GM18507 (cell line): ENCODE results near the gene LDLR.
"Not testable (repeated sequence)": the region's sequence is repeated elsewhere in the genome, so short reads cannot be mapped to it uniquely, and the experiment has no call there.

Experiments used
- DNase-seq: peaks from one replicate; pipeline ENCODE4 v3.0.0; 2011; ENCODE audit warnings: low read depth; ENCODE audit not compliant: insufficient read length; ENCODE audit errors: extremely low spot score
- FAIRE-seq: peaks from 2 replicates; lab custom pipeline; 2011; peaks lifted over from hg19 to GRCh38; lab: Jason Lieb, UNC

Gene LDLR

DNA sequence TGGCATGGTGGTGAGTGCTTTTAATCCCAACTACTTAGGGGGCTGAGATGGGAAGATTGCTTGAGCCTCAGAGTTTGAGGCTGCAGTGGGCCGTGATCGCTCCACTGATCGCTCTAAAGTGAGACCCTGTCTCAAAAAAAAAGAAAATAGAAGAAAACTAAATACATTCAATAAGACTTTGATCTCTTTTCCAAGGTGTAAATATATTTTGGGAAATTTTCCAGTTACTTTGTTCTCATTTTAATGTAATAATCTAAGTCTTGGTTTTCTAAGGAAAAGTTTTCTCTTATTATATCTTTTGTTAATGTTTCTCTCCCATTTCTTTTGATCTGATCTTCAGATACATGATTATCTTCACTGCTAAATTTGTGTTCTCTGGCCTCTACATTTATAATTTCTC, 9.6 kb downstream of the LDLR start:
- no peak for FAIRE-seq
- DNase-seq = no peak

DNA sequence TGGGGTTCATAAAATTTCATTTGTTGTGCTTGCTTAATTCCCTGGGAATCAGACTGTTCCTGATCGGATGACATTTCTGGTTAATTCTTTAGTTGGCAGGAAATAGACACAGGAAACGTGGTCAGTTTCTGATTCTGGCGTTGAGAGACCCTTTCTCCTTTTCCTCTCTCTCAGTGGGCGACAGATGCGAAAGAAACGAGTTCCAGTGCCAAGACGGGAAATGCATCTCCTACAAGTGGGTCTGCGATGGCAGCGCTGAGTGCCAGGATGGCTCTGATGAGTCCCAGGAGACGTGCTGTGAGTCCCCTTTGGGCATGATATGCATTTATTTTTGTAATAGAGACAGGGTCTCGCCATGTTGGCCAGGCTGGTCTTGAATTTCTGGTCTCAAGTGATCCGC, 10.8 kb downstream of the LDLR start:
- DNase-seq (no peak), FAIRE-seq (no peak)

GRCh38 chr19:11101057-11101456, 11.8 kb downstream of the LDLR start:
- FAIRE-seq (no peak), DNase-seq (no peak)

DNA sequence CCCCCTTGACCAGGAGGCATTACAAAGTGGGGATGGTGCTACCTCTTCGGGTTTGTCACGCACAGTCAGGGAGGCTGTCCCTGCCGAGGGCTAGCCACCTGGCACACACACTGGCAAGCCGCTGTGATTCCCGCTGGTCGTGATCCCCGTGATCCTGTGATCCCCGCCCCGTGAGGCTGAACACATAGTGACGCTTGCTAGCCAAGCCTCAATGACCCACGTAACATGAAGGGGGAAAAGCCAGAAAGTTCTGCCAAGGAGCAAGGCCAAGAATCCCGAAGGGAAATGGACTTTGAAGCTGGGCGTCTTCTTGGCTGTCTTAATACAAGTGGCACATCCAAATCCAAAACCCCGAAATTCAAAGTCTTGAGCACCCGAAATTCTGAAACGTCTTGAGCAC, 13.7 kb downstream of the LDLR start:
- FAIRE-seq (no peak), DNase-seq (no peak)

GRCh38 chr19:11103667-11104066, 14.4 kb downstream of the LDLR start:
- FAIRE-seq, DNase-seq: not testable (repeated sequence)

GRCh38 chr19:11105014-11105636, 15.9 kb downstream of the LDLR start:
- DNase-seq (no peak), FAIRE-seq (no peak)

DNA sequence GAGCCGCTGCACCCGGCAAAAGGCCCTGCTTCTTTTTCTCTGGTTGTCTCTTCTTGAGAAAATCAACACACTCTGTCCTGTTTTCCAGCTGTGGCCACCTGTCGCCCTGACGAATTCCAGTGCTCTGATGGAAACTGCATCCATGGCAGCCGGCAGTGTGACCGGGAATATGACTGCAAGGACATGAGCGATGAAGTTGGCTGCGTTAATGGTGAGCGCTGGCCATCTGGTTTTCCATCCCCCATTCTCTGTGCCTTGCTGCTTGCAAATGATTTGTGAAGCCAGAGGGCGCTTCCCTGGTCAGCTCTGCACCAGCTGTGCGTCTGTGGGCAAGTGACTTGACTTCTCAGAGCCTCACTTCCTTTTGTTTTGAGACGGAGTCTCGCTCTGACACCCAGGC, 17.2 kb downstream of the LDLR start:
- DNase-seq = no peak
- no peak for FAIRE-seq

- DNase-seq (no peak), FAIRE-seq (no peak)
Observed at GRCh38 chr19:11108746-11109145, 19.5 kb downstream of the LDLR start.

DNA sequence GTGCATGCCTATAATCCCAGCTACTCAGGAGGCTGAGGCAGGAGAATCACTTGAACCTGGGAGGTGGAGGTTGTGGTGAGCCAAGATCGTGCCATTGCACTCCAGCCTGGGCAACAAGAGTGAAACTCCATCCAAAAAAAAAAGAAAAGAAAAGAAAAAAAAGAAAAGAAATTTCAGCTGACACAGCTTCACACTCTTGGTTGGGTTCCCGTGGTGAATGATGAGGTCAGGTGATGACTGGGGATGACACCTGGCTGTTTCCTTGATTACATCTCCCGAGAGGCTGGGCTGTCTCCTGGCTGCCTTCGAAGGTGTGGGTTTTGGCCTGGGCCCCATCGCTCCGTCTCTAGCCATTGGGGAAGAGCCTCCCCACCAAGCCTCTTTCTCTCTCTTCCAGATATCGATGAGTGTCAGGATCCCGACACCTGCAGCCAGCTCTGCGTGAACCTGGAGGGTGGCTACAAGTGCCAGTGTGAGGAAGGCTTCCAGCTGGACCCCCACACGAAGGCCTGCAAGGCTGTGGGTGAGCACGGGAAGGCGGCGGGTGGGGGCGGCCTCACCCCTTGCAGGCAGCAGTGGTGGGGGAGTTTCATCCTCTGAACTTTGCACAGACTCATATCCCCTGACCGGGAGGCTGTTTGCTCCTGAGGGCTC, 22.0 kb downstream of the LDLR start:
- DNase-seq (no peak), FAIRE-seq (no peak)

DNA sequence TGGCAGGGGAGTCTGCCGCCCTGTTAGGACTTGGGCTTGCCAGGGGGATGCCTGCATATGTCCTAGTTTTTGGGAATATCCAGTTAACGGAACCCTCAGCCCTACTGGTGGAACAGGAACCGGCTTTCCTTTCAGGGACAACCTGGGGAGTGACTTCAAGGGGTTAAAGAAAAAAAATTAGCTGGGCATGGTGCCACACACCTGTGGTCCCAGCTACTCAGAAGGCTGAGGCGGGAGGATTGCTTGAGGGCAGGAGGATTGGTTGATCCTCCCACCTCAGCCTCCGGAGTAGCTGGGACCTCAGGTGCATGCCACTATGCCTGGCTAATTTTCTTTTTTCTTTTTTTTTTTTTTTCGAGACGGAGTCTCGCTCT, 22.5 kb downstream of the LDLR start:
- FAIRE-seq = no peak
- DNase-seq = no peak

- DNase-seq (no peak), FAIRE-seq (no peak)
Observed at GRCh38 chr19:11113140-11113708, 24.0 kb downstream of the LDLR start.

- DNase-seq (no peak), FAIRE-seq (no peak)
Observed at GRCh38 chr19:11115042-11115441, 25.8 kb downstream of the LDLR start.

GRCh38 chr19:11115895-11116446, 26.7 kb downstream of the LDLR start:
- DNase-seq = no peak
- no peak for FAIRE-seq

DNA sequence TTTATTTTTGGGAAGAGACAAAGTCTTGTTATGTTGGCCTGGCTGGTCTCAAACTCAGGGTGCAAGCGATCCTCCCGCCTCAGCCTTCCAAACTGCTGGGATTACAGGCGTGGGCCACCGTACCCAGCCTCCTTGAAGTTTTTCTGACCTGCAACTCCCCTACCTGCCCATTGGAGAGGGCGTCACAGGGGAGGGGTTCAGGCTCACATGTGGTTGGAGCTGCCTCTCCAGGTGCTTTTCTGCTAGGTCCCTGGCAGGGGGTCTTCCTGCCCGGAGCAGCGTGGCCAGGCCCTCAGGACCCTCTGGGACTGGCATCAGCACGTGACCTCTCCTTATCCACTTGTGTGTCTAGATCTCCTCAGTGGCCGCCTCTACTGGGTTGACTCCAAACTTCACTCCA, 27.2 kb downstream of the LDLR start:
- FAIRE-seq = no peak

DNA sequence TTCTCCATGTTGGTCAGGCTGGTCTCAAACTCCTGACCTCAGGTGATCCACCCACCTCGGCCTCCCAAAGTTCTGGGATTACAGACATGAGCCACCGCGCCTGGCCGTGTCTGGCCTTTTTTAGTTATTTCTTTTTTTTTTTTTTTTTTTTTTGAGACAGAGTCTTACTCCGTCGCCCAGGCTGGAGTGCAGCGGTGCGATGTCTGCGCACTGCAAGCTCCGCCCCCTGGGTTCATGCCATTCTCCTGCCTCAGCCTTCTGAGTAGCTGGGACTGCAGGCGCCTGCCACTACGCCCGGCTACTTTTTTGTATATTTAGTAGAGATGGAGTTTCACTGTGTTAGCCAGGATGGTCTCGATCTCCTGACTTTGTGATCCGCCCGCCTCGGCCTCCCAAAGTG, 32.7 kb downstream of the LDLR start:
- not testable (repeated sequence) for FAIRE-seq

More for the DNA sequence above, 27.2 kb downstream of the LDLR start:
- no peak for DNase-seq

DNA sequence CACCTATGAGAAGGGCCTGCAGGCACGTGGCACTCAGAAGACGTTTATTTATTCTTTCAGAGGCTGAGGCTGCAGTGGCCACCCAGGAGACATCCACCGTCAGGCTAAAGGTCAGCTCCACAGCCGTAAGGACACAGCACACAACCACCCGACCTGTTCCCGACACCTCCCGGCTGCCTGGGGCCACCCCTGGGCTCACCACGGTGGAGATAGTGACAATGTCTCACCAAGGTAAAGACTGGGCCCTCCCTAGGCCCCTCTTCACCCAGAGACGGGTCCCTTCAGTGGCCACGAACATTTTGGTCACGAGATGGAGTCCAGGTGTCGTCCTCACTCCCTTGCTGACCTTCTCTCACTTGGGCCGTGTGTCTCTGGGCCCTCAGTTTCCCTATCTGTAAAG, 33.9 kb downstream of the LDLR start:
- no peak for DNase-seq
- no peak for FAIRE-seq

More for the DNA sequence above, 32.7 kb downstream of the LDLR start:
- DNase-seq = not testable (repeated sequence)

DNA sequence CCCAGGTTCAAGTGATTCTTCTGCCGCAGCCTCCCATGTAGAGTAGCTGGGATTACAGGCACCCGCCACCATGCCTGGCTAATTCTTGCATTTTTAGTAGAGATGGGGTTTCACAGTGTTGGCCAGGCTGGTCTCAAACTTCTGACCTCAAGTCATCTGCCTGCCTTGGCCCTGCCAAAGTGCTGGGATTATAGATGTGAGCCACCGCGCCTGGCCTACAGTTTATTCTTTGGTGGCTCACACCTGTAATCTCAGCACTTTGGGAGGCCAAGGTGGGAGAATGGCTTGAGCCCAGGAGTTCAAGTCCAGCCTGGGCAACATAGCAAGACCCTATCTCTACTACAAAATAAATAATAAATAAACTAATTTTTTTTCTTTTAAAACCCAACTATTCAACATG, 34.9 kb downstream of the LDLR start:
- FAIRE-seq, DNase-seq: not testable (repeated sequence)

GRCh38 chr19:11125994-11126685, 36.9 kb downstream of the LDLR start:
- no peak for DNase-seq
- peak; percentile 72 for FAIRE-seq

DNA sequence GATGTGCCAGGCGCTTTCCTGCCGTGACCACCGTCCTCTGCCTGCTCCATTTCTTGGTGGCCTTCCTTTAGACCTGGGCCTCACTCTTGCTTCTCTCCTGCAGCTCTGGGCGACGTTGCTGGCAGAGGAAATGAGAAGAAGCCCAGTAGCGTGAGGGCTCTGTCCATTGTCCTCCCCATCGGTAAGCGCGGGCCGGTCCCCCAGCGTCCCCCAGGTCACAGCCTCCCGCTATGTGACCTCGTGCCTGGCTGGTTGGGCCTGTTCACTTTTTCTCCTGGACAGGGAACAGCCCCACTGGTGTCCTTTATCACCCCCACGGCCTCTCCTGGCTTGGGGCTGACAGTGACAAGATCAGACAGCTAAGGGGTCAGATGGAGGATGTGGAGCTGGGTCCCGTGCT, 38.6 kb downstream of the LDLR start:
- no peak for FAIRE-seq

DNA sequence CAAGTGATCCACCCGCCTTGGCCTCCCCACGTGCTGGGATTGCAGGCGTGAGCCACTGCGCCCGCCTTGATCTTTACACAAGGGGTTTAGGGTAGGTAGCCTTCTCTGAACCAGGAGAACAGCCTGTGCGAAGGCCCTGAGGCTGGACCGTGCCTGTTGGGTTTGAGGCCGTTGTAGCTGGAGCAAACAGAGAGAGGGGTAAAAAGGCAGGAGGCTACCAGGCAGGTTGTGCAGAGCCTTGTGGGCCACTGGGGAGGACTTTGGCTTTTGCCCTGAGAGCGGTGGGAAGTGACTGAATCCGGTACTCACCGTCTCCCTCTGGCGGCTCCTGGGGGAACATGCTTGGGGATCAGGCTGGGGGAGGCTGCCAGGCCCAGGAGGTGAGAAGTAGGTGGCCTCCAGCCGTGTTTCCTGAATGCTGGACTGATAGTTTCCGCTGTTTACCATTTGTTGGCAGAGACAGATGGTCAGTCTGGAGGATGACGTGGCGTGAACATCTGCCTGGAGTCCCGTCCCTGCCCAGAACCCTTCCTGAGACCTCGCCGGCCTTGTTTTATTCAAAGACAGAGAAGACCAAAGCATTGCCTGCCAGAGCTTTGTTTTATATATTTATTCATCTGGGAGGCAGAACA, 41.7 kb downstream of the LDLR start:
- peak; percentile 49 for DNase-seq
- peak; percentile 71 for FAIRE-seq

More for the DNA sequence above, 38.6 kb downstream of the LDLR start:
- no peak for DNase-seq
